ENCODE results near the gene LMO1. TPM values are rescaled to one million over a fixed set of nuclear protein-coding genes. Genes with fewer than 3 reads are reported as not detected.

LMO1 gene
- total and polyA plus RNA-seq, 2 of the 8 experiments (the other 6 are each of a cell fraction or from before 2014, with no cell fraction given) = 0.17 TPM; not detected in 1

DNA sequence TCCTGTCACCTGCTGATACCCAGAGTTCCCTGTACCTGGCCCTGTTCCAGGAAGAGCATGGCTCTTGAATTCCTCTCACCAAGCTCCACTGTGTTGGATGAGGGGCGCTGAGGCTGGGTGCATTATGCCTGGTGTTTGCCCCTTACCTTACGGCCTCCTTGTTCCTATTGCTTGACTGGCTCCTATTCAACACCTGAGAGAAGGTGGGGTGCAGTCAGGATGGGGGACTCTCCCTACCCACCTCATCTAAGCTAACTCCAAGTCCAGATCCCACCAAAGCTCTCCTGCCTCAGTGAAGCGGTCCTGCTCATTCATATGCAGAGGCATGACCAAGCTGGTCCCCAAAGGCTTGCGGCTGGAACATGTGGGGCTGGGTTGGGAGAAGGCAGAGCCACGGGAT lies 59.1 kb downstream of the LMO1 start:
- ChIA-PET CTCF (ENCODE audit: partially characterized antibody) (interaction anchor here (1.0 to 21.8 kb wide), 7 partner anchors 6 to 113 kb away, joined by 4 to 342 read pairs (median 4); no protein-coding TSS in a partner anchor), POLR2A (ENCODE audit: partially characterized antibody) (no interaction called here)
- no peak overlapping the region for H3K9ac ChIP-seq (replicated peaks in 1 of 4; ENCODE audit: extremely low read depth in 1 of 4, low read depth in 3 of 4, low read length in 3 of 4)
- H4K8ac ChIP-seq (ENCODE audit: extremely low read depth, insufficient read depth, low read length) = no peak overlapping the region
- no peak overlapping the region for H2BK12ac ChIP-seq (ENCODE audit: low read depth, low read length)
- no peak overlapping the region for H2AFZ ChIP-seq (ENCODE audit: low read length)
- DNase-seq (ENCODE audit: low read depth in 1 of 2, low spot score in 2 of 2) = peak in 1 of 2 experiments; percentile 33
- H3K56ac ChIP-seq (replicated peaks; ENCODE audit: insufficient read length, low read depth, low read length) = no peak overlapping the region
- H3K4me3 ChIP-seq (ENCODE audit: extremely low read depth in 1 of 4, insufficient read depth in 2 of 4, low read depth in 3 of 4, low read length in 4 of 4) = no peak overlapping the region
- H3K27ac ChIP-seq (ENCODE audit: low read depth, low read length) = no peak overlapping the region
- no peak overlapping the region for H3K4ac ChIP-seq (replicated peaks; ENCODE audit: insufficient read length, low read depth, low read length)
- H3K23me2 ChIP-seq (ENCODE audit: low read depth, low read length) = no peaks in the 10 kb centered on the region
- H2BK15ac ChIP-seq (ENCODE audit: low read length) = no peak overlapping the region
- no peak overlapping the region for H3K23ac ChIP-seq (ENCODE audit: insufficient read length)
- no peak overlapping the region for H2BK120ac ChIP-seq (replicated peaks; ENCODE audit: low read depth, low read length)
- no peak overlapping the region for H2AK5ac ChIP-seq (ENCODE audit: low read depth, low read length)
- H3K79me1 ChIP-seq (ENCODE audit: low read depth, low read length) = no peaks in the 10 kb centered on the region
- H2BK20ac ChIP-seq (ENCODE audit: low read length) = no peak overlapping the region
- no peak for FAIRE-seq
- H3K36me3 ChIP-seq (ENCODE audit: control insufficient read depth in 2 of 4, insufficient read depth in 4 of 4, low read length in 3 of 4) = no peaks in the 10 kb centered on the region
- H3K9me3 ChIP-seq (ENCODE audit: insufficient read depth in 2 of 2, low read depth in 1 of 2, low read length in 1 of 2) = no peaks in the 10 kb centered on the region
- no peaks in the 10 kb centered on the region for H3K27me3 ChIP-seq (replicated peaks in 1 of 4; ENCODE audit: control insufficient read depth in 3 of 4, extremely low read depth in 1 of 4, insufficient read depth in 3 of 4, low read length in 3 of 4)
- H3K18ac ChIP-seq (ENCODE audit: extremely low read depth, low read length) = no peak overlapping the region
- H2BK5ac ChIP-seq (ENCODE audit: low read depth, low read length) = no peak overlapping the region; the same call in 1 of the 2 replicates
- no peaks in the 10 kb centered on the region for H3K79me2 ChIP-seq (ENCODE audit: control insufficient read depth in 1 of 2, insufficient read depth in 2 of 2, low read length in 2 of 2)
- H4K20me1 ChIP-seq (replicated peaks in 1 of 2; ENCODE audit: control insufficient read depth in 1 of 2, insufficient read depth in 2 of 2, low read length in 2 of 2) = no peaks in the 10 kb centered on the region
- no peak overlapping the region for H4K5ac ChIP-seq (ENCODE audit: insufficient read length, low read depth, low read length)
- WGBS, 2 experiments (ENCODE audit: extremely low coverage in 1 of 2, insufficient coverage in 1 of 2, insufficient read length in 1 of 2, insufficient replicate concordance in 2 of 2, low coverage in 1 of 2, low lambda C conversion rate in 2 of 2, missing lambda C conversion rate in 1 of 2) = 72% methylated on average over 5 of the region's 5 CpGs; no CpG with 5 or more reads in 1 of the 2 experiments
- no peak overlapping the region for H3K4me2 ChIP-seq (ENCODE audit: insufficient read depth in 1 of 2, low read depth in 2 of 2, low read length in 2 of 2)
- H4K91ac ChIP-seq (replicated peaks; ENCODE audit: insufficient read length, low read length) = no peak overlapping the region
- TF ChIP-seq HDAC6 (IDR thresholded peaks at IDR 0.05; ENCODE audit: low read depth, low read length) (no peak), SIN3A (conservative IDR thresholded peaks at IDR 0.05 in 1 of 2, IDR thresholded peaks at IDR 0.05 in 1 of 2; ENCODE audit: low read depth in 1 of 2, low read length in 2 of 2) (no peak), MAFK (IDR thresholded peaks at IDR 0.05; ENCODE audit: low read depth, low read length) (no peak), BCL11A (IDR thresholded peaks at IDR 0.05; ENCODE audit: low read depth in 2 of 2, low read length in 2 of 2) (no peak)
- peaks cover 0 to 7% (median 0%) of the 10 kb centered on the region in 4 experiments; a peak in 1 of 7 replicates for H3K4me1 ChIP-seq (replicated peaks in 1 of 4; ENCODE audit: control insufficient read depth in 3 of 4, insufficient read depth in 4 of 4, low read length in 3 of 4)
- H3K14ac ChIP-seq (ENCODE audit: insufficient read length) = no peak overlapping the region
